Left ventricle myocardium superior (tissue), 1 donor: ENCODE measurements around the gene NT5C2. TPM values are rescaled to one million over a fixed set of nuclear protein-coding genes. Genes with fewer than 3 reads are reported as not detected.

Source experiments
- ATAC-seq: fragments of 200-7000 bp; cut with Tn5 transposase; one replicate; pipeline ENCODE4 v1.9.1; 2020; ENCODE audit warnings: mild to moderate bottlenecking, moderate library complexity
- DNase-seq: peaks from one replicate; pipeline ENCODE4 v3.0.0-alpha.2; 2020
- intact Hi-C: fragments of 100-400 bp; cut with micrococcal nuclease; formaldehyde crosslinking; loops from one replicate; pipeline ENCODE4 v1.11.0; 2022
- total RNA-seq: library from RNA; stranded (reverse); fragmentation: NEBNext Ultra II Directional; extraction: Animal tissue kit (Norgen Biotek cat#: 25700); gene quantifications from one replicate; pipeline ENCODE4 v1.2.1, GENCODE V29; 2021
- donor health status: DM: no; HTN: yes; CAD: no; lungs with severe emphysema.

NT5C2 gene
- total RNA-seq, 1 donor from 2014 or later: 39.3 TPM

DNA sequence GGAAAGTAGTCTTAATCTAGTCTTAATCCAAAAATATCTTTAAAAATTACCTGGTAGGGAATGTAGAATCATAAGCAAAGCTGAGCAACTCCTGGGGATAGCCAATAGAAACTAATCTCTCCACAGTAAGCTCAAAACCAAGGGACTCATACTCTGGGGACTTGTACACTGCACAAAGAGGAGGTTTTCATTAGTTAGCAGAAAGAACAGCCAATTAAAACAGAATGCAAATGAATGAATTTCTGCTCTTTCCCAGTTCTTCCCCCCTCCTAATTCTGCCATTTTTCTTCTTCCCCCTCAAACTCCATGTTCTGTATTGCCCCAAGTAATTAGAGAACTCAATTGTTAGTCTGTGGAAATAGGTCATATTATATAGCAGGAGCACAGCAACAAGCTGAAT is 86.5 kb downstream of the NT5C2 start:
- DNase-seq: no peak
- no peak for ATAC-seq
- intact Hi-C loops: loop anchor here (10.0 kb wide), 1 partner anchor 138 kb away; the partner anchor contains the start of gene RPEL1

DNA sequence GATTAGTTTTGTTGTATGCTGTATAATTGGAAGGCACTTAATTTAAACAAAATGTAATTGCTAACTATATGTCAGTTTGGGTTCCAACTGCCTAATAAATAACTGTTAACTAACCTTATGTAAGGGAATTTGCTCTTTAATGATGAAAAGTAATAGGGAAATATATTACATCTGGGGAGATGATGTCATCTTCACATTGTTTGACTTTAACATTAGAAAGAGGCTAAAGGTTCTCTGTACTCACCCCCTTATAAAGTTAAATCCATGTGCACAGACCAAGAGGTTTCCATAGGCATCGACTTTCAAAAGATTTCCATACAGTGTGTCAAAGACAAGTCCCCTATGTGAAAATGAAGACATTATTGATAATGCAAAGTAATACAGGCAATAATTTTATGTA is 87.6 kb downstream of the NT5C2 start:
- ATAC-seq (no peak), DNase-seq (no peak)
- intact Hi-C loops: loop anchor here (10.0 kb wide), 1 partner anchor 139 kb away; the partner anchor contains the start of gene RPEL1

DNA sequence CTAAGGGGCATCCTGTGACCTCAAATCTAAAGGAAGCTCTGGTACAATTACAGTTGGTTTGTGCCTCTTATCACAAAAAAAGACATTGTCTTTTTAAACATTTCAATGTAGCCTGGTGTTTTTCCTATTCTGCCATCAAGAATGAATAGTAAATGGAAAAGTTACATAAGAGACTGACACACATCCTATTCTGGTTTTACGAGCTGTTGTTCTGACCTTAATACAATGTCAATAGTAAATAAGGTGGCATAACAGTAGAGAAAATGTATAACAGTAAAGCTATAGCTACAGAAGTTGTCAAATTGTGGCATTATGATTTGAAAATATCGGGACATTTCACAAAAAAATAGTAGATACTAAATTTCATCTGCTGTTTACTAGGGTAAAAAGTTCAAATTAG is 88.4 kb downstream of the NT5C2 start:
- intact Hi-C loops: loop anchor here (10.0 kb wide), 1 partner anchor 140 kb away; the partner anchor contains the start of gene RPEL1
- no peak for ATAC-seq
- no peak for DNase-seq

DNA sequence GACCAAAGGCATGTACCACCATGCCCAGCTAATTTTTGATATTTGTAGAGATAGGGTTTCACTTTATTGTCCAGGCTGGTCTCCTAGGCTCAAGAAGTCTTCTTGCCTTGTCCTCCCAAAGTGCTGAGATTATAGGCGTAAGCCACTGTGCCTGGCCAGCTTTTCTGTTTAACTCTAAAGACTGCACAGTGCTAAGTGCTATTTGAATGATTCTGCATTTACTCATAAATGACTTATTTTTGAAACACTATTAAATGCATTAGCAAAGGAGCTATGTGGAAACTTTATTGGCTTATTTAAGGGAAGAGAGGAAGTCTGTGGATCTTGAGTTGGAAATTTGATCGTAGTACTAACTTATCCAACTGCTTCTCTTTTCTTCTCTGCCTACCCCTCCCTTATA is 89.1 kb downstream of the NT5C2 start:
- no peak for ATAC-seq
- no peak for DNase-seq
- intact Hi-C loops: loop anchor here (10.0 kb wide), 1 partner anchor 141 kb away; the partner anchor contains the start of gene RPEL1

DNA sequence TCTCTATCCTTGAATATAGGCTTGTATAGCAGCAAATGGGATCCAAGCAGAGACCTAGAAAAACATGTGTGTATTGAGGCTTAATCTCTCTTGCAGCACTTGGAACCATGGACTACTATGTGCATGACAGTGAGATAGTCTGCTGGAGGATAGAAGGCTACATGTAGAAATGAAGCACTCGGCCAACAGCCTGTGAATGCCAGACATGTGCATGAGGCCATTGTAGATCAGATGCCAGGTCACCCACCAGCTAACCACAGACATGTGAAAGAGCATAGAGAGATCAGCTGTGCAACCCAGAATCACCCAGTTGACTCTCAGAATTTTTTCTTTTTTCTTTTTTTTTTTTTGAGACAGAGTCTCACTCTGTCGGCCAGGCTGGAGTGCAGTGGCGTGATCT is 90.9 kb downstream of the NT5C2 start:
- DNase-seq (no peak), ATAC-seq (peak; percentile 62)
- intact Hi-C loops: loop anchor here (10.0 kb wide), 1 partner anchor 143 kb away; the partner anchor contains the start of gene RPEL1

DNA sequence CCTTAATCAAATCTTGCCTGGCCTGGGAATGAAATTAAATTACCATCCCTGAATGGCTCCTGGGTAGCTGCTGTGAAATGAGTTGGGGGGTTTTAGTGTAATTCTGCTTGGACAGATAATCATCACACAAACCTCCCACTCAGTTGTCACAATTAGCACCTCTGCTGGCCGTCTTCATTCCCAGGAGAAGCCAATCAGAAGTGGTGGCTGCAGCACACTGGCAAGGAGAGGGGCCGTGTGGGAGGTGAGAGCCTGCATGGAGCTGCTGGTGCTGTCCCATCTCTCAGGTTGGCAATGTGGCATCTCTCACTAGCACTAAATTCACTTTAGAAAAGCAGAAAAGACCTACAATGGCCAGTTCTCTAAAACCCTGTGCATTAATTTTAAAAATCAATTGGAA is 92.5 kb downstream of the NT5C2 start:
- intact Hi-C loops: loop anchor here (10.0 kb wide), 1 partner anchor 144 kb away; the partner anchor contains the start of gene RPEL1
- ATAC-seq (no peak), DNase-seq (no peak)

DNA sequence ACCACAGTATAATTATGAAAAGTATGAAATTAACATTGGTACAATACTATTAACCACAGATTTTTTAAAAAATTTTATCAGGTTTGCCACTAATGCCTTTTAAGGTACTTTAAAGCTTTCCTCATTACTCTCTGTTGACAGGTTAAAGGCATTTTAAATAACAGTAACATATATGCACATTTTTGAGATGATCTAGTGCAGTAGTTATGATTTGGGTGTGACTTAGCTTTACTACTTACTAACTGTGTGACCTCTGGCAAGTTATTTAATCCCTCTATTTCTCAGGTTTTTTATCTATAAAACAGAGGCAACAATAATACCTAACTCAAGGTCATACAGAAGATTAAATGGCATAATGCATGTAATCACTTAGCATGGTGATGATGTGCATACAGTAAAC is 94.8 kb downstream of the NT5C2 start:
- no peak for ATAC-seq
- no peak for DNase-seq
- intact Hi-C loops: no loop called here

DNA sequence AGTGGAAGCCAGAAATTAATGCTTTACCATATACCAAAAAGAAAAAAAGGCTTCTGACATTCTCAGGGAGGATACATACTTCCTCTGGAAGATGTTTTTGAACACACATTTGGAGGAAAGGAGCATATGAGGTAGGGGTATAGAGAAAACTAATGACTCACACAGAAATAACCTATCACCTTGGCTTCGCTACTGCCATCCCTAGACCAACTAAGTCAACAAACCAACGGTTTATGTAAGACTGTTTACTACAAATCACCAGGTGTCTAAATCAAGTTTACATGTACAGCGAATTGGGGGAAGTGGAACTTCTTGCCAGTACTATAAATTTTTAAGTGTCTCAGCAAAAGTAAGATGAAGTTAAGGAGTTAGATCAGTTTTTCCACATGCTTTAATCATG is 96.9 kb downstream of the NT5C2 start:
- DNase-seq (no peak), ATAC-seq (no peak)
- intact Hi-C loops: no loop called here

DNA sequence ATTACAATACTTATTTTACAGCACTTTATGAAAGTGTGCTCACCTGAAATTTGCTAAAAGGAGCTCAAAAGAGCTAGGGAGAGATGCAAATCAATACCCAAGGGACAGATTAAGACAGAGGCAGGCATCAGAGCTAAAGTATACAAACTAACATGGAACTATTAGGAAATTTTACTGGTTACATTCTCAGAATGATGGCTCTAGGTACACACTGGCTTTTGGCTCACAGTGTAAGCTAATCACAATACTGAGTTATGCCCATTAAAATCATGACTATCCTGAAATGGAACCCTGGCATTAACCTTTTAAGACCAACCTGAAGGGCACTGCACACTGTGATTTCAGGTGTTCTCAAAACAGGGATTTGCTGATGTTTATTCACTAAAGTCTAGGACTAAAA is 98.1 kb downstream of the NT5C2 start:
- ATAC-seq (no peak), DNase-seq (no peak)
- intact Hi-C loops: no loop called here

DNA sequence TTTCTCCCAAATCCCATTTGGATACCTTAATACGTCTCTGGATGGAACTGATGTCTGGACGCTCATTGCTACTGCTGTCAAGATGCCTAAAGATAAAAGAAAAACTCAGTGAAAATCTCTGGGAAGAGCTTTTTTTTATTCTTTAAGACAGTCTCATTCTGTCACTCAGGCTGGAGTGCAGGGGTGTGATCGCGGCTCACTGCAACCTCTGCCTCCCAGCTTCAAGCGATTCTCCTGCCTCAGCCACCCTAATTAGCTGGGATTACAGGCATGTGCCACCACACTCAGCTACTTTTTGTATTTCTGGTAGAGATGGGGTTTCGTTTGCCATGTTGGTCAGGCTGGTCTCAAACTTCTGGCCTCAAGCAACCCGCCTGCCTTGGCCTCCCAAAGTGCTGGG is 102.2 kb downstream of the NT5C2 start:
- ATAC-seq (no peak), DNase-seq (no peak)
- intact Hi-C loops: no loop called here

DNA sequence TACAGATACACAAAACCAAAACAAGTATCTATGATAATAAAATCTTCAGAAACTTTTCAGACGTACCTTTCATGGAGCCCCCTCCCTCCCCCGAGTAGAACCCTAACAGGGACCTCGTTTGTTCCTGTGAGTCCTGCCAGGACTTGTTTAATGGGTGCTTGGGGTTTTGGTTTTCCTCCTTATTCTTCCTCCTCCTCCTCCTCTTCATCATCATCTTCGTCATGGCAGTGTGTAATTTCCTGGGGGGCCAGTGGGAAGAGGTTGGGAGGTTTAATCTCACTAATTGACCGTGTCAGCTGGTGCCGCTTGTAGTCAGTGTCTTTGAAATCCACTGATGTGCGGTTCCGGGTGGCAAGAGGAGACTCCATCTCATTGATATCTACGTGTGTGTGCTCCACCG is 103.6 kb downstream of the NT5C2 start:
- DNase-seq (no peak), ATAC-seq (no peak)
- intact Hi-C loops: no loop called here

DNA sequence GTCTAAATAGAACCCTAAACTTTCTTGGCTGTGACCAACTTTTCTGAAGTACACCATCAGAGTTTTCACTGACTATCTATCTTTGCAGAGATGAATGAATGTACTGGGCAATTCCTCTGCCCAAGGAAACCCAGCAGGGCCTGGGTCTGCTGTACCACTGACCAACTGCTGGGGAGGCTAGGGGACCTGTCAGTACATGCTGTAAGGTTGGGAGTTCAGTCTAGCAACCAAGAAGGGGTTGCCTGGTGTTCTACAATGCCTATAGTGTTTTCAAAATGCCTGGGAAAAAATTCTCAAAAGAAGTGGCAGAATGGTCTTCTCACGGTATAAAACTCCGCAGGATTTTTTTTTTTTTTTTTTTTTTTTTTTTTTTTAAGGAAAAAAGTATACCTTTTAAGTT is 106.3 kb downstream of the NT5C2 start:
- no peak for DNase-seq
- ATAC-seq: no peak
- intact Hi-C loops: no loop called here

DNA sequence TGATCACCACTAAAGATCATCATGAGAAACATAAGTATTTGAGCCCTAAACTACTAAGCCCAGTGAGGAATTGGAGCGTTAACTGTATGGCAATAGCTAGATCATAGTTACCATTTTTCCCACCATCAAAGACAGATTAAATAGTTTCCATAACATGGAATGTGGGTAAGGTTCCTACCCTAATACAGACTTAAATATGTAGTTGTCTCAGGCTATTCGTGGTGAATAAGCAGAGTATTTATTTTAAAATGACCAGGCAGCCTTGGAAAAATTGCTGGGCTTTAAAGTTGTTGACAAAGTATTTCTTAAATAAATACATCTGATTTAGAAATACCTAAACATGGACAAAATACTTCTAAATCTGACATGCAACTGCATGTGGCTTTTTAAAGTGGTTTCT is 106.8 kb downstream of the NT5C2 start:
- no peak for DNase-seq
- intact Hi-C loops: no loop called here

DNA sequence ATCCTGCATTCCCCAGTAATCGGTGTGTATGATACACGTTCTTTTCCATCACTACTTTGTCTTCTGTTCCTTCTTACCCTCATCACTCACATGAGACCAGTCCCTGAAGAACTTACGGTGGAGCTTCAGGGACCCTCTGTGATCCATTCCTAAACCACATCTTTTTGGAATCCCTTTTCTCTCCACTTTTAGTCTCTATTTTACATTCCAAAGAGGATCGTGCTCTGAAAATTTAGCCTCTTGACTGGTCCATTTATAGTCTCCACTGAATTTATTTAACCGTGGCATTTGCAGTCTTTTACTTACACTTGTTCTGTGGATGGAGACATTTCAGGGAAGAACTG is 109.1 kb downstream of the NT5C2 start:
- DNase-seq (no peak), ATAC-seq (no peak)
- intact Hi-C loops: no loop called here

More for the DNA sequence above, 106.8 kb downstream of the NT5C2 start:
- ATAC-seq: no peak

DNA sequence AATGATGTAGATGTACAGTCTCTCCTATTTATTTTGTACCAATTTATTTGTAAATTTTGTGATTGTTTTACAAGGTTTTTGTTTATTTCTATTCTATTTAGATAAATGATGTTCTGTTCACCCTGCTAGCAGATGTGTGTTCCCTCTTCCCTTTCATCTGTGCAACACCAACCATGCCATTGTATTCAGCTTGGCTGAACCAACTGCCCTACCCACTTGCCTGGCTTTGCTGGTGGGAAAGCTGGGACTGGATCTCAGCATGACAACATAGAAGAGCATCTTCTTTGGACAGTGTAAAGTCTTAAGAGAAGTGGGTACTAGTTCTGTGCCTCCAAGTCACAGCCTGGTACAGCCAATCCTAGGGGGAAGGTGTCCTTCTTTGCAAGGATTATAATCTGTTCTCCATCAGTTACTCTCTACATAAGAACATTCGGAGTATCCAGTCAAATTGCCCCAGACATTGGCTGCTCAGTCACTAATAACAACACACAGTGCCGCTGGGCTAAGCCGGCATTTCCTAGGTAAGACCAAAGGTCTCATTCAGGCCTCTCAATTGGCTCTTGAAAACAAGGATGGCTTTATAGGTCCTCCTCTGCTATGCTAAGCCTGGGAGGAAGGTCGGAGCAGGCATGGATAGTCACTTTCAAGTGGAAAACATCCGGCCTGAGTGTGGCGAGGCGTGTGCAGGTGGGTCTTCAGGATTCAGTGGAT is 109.7 kb downstream of the NT5C2 start:
- no peak for DNase-seq
- no peak for ATAC-seq
- intact Hi-C loops: no loop called here

DNA sequence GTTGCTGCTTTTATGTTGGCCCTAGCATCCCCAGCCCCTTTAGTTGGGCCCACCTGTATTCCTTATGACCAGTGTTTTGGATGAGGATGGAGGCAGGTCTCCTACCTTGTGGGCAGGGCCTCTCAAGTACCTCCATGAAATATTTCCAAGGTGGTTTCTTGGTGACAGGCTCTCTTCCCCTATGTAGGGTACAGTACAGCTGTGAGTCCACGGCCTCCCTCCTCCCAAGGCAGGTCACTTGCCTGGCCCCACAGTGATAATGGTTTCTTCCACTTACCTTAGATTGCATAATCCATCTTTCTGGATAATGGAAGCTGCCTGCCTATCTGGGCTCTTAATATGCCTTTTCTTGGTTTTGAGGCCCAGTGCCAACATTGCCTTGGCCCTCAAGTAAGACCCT is 110.4 kb downstream of the NT5C2 start:
- DNase-seq (no peak), ATAC-seq (no peak)
- intact Hi-C loops: no loop called here

DNA sequence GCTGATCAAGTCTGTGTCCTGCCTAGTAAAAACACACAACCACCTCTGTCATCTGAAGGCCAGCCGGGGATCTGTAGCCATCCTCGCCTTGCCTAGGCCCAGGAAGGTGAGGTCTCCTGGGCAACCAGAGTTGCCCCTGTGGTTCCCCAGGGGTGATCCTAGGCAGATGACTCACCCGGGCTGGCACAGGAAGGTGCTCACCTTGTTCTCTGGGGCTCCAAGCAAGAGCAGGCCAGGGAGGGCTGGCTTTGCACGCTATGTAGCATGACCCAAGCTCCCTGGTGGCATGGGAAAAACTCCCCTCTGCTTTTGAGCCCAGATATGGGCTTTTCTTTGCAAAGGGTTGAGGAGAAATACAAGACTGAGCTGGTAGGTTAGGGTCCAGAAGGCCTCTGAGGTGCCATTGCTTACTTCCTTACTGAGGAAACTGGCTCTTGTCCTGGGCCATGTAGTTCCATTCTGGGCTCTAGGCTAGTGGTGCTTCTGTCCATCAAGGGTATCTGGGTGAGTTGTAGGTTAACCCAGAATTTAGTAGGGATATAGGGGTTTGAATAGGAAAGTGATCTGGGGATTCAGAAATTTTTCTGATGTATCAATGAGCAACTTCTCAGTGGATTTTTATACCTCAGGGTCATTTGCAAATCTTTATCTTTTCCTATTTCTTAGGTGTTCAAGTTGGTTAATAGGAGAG is 112.0 kb downstream of the NT5C2 start:
- intact Hi-C loops: no loop called here
- DNase-seq (no peak), ATAC-seq (no peak)

DNA sequence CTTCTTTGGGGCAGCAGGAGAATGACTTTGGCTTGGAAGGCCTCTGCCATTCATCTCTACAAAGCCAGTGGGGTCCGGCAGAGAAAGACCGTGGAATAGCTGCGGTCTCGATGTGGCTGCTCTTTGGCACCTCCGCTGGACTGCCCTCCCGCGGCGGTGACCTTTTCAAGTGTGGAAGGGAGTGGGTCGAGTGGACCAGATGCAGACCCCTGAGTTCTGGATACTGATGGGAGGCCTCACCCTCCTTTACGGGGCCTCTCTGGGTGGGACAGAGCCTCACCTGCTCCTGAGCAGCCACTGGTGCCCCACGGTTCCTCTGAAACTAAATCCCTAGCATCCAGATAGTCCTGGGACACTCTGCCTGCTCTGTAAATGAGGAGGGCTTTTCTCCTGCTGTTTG is 113.1 kb downstream of the NT5C2 start:
- no peak for ATAC-seq
- intact Hi-C loops: no loop called here
- DNase-seq: no peak

DNA sequence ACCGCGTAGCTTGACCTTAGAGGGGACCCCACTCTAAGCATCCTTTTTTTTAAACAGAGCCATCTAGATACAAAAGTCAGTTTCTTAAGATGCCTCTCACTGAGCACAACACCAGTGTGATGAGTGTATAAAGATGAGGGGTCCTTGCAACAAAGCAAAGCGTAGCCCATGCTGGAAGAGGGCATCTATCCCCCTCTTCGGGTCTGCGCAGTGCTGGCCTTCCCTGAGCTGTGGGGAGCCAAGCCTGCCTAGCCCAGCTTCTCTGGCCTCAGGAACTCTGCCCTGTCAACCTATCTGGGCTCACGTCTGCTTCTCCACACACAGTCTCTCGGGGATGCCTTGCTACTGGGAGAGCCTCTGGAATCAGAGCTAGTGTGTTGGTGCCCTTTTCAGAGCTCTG is 114.0 kb downstream of the NT5C2 start:
- DNase-seq: no peak
- intact Hi-C loops: no loop called here
- ATAC-seq: no peak

DNA sequence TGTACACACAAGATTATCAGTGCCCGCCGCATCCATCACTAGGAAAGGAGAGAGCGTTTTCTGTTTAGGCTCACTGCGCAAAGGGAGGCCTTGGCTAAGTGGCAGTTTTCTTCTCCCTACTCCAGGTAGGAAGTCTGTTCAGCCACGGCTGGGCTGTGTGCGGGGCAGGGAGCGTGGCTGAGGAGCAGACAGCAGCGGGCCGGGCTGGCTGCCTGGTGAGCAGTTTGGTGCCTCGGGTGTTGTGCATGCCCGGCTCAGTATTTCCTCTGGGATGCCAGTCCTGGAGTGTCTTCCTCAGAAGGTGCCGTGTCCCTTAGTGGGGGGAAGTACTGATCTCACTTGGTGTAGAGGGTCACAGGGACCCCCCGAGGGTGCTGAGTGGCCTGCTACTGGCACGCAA is 114.4 kb downstream of the NT5C2 start:
- no peak for DNase-seq
- no peak for ATAC-seq
- intact Hi-C loops: no loop called here

DNA sequence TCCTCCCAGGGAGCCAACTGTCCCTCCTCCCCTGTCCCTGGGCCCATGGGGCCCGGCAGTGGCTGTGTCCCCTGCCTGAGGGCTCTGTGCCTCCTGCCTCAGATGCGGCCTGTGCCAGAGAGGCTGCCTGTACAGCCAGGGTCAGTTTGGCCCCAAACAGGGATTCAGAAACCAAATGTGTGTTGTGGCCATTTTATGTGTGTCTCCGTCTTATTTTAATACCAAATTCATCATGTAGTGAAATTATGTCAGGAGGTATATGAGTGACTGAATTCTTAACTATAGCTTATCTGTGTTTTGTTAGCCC is 114.8 kb downstream of the NT5C2 start:
- intact Hi-C loops: no loop called here

More for the DNA sequence above, 114.8 kb downstream of the NT5C2 start:
- DNase-seq (no peak), ATAC-seq (no peak)
